Activated naive CD4-positive, alpha-beta T cell treated with anti-CD3 and anti-CD28 coated beads, Interleukin-2, amount 50 U/mL, for 72 hours (primary cell): Measurements from ENCODE around the gene UBTD1. TPM values are rescaled to one million over a fixed set of nuclear protein-coding genes. Genes with fewer than 3 reads are reported as not detected.
"Not testable (repeated sequence)": the region's sequence is repeated elsewhere in the genome, so short reads cannot be mapped to it uniquely, and the experiment has no call there.

Experiments used
- ATAC-seq, 2 donors: fragments of 150-1000 bp; cut with Tn5 transposase; 2 replicates each; pipeline ENCODE4 v1.10.0; 2021; ENCODE audit warnings: mild to moderate bottlenecking in 2 of 2, moderate library complexity in 2 of 2
- DNase-seq, 2 donors: peaks; one replicate each; pipeline ENCODE4 v3.0.0; 2021 to 2022; ENCODE audit warnings: low spot score in 2 of 2
- H3K27ac Mint-ChIP-seq, 2 donors: one replicate each; pipeline ENCODE4 v1.8.0; 2022; ENCODE audit warnings: mild to moderate bottlenecking in 2 of 2, mixed read lengths in 2 of 2
- H3K36me3 Mint-ChIP-seq, 2 donors: one replicate each; pipeline ENCODE4 v1.8.0; 2022; ENCODE audit warnings: mixed read lengths in 2 of 2
- H3K9me3 Mint-ChIP-seq, 2 donors: one replicate each; pipeline ENCODE4 v1.8.0; 2022; ENCODE audit warnings: mixed read lengths in 2 of 2
- total RNA-seq, 2 donors: library from RNA; stranded (reverse); gene quantifications; one replicate each; pipeline ENCODE4 v1.2.3, GENCODE V29; 2022

UBTD1 gene
- total RNA-seq, 2 donors from 2014 or later, result 1.9 to 3.5 TPM

GRCh38 chr10:97520978-97521761 is 22.4 kb downstream of the UBTD1 start:
- Mint-ChIP-seq H3K9me3 (no peaks in the 10 kb centered on the region), H3K27ac (no peak overlapping the region), H3K36me3 (no peaks in the 10 kb centered on the region)
- no peak for ATAC-seq
- no peak for DNase-seq

GRCh38 chr10:97522071-97522470 is 23.3 kb downstream of the UBTD1 start:
- Mint-ChIP-seq H3K36me3 (no peaks in the 10 kb centered on the region), H3K9me3 (no peaks in the 10 kb centered on the region)

GRCh38 chr10:97522937-97523336 is 24.2 kb downstream of the UBTD1 start:
- Mint-ChIP-seq H3K9me3 (no peaks in the 10 kb centered on the region), H3K27ac (no peak overlapping the region), H3K36me3 (no peaks in the 10 kb centered on the region)
- no peak for ATAC-seq
- no peak for DNase-seq

More at GRCh38 chr10:97522071-97522470, 23.3 kb downstream of the UBTD1 start:
- ATAC-seq (no peak), DNase-seq (no peak)
- H3K27ac Mint-ChIP-seq, result no peak overlapping the region

GRCh38 chr10:97525086-97525485 is 26.4 kb downstream of the UBTD1 start:
- Mint-ChIP-seq H3K36me3 (no peaks in the 10 kb centered on the region), H3K9me3 (no peaks in the 10 kb centered on the region), H3K27ac (no peak overlapping the region)
- no peak for DNase-seq
- no peak for ATAC-seq

GRCh38 chr10:97525683-97526110 is 27.0 kb downstream of the UBTD1 start:
- H3K36me3 Mint-ChIP-seq, result no peaks in the 10 kb centered on the region
- ATAC-seq (no peak), DNase-seq (no peak)
- peak overlapping the region in 1 of 2 donors; percentile 63 for H3K27ac Mint-ChIP-seq
- no peaks in the 10 kb centered on the region for H3K9me3 Mint-ChIP-seq

- H3K27ac Mint-ChIP-seq, H3K36me3 Mint-ChIP-seq, H3K9me3 Mint-ChIP-seq, DNase-seq, ATAC-seq: not testable (repeated sequence)
These were observed 30.2 kb downstream of the UBTD1 start for GRCh38 chr10:97528876-97529275.

- DNase-seq, result no peak
- no peak for ATAC-seq
- Mint-ChIP-seq H3K9me3 (no peaks in the 10 kb centered on the region), H3K27ac (no peak overlapping the region), H3K36me3 (no peaks in the 10 kb centered on the region)
These were observed 31.2 kb downstream of the UBTD1 start for GRCh38 chr10:97529685-97530465.

GRCh38 chr10:97531401-97531986 is 32.8 kb downstream of the UBTD1 start:
- Mint-ChIP-seq H3K27ac (no peak overlapping the region), H3K9me3 (no peaks in the 10 kb centered on the region), H3K36me3 (no peaks in the 10 kb centered on the region)
- ATAC-seq (no peak), DNase-seq (no peak)

GRCh38 chr10:97532935-97533671 is 34.4 kb downstream of the UBTD1 start:
- ATAC-seq (no peak), DNase-seq (no peak)
- Mint-ChIP-seq H3K36me3 (no peaks in the 10 kb centered on the region), H3K27ac (no peak overlapping the region), H3K9me3 (no peaks in the 10 kb centered on the region)

GRCh38 chr10:97533888-97534287 is 35.2 kb downstream of the UBTD1 start:
- no peak for DNase-seq
- Mint-ChIP-seq H3K36me3 (no peaks in the 10 kb centered on the region), H3K9me3 (no peaks in the 10 kb centered on the region), H3K27ac (no peak overlapping the region)
- ATAC-seq, result no peak

- Mint-ChIP-seq H3K36me3 (no peaks in the 10 kb centered on the region), H3K27ac (no peak overlapping the region), H3K9me3 (no peaks in the 10 kb centered on the region)
- ATAC-seq (peak; percentile 59 to 83), DNase-seq (peak in 1 of 2 donors; percentile 47)
These were observed 36.1 kb downstream of the UBTD1 start for GRCh38 chr10:97534746-97535367.

GRCh38 chr10:97537186-97537869 is 38.6 kb downstream of the UBTD1 start:
- DNase-seq, result no peak
- no peak overlapping the region for H3K27ac Mint-ChIP-seq
- no peaks in the 10 kb centered on the region for H3K9me3 Mint-ChIP-seq
- ATAC-seq, result no peak
- no peaks in the 10 kb centered on the region for H3K36me3 Mint-ChIP-seq

GRCh38 chr10:97538411-97538810 is 39.7 kb downstream of the UBTD1 start:
- ATAC-seq (no peak), DNase-seq (no peak)
- H3K27ac Mint-ChIP-seq, result peak overlapping the region in 1 of 2 donors; percentile 20
- H3K9me3 Mint-ChIP-seq, result no peaks in the 10 kb centered on the region
- no peaks in the 10 kb centered on the region for H3K36me3 Mint-ChIP-seq

- H3K27ac Mint-ChIP-seq, result peak overlapping the region in 1 of 2 donors; percentile 20
These were observed 40.1 kb downstream of the UBTD1 start for GRCh38 chr10:97538839-97539238.

GRCh38 chr10:97539523-97540200 is 40.9 kb downstream of the UBTD1 start:
- DNase-seq (no peak), ATAC-seq (no peak)
- Mint-ChIP-seq H3K9me3 (no peaks in the 10 kb centered on the region), H3K36me3 (no peaks in the 10 kb centered on the region), H3K27ac (no peak overlapping the region)

More at GRCh38 chr10:97538839-97539238, 40.1 kb downstream of the UBTD1 start:
- H3K9me3 Mint-ChIP-seq, result no peaks in the 10 kb centered on the region
- H3K36me3 Mint-ChIP-seq, result no peaks in the 10 kb centered on the region
- no peak for DNase-seq
- no peak for ATAC-seq
